ENCODE data around the gene FER1L5.
A peak's percentile ranks its signal among the peaks of the same experiment; 100 is the strongest.
"Not testable (repeated sequence)": the region's sequence is repeated elsewhere in the genome, so short reads cannot be mapped to it uniquely, and the experiment has no call there.

Gene FER1L5

DNA sequence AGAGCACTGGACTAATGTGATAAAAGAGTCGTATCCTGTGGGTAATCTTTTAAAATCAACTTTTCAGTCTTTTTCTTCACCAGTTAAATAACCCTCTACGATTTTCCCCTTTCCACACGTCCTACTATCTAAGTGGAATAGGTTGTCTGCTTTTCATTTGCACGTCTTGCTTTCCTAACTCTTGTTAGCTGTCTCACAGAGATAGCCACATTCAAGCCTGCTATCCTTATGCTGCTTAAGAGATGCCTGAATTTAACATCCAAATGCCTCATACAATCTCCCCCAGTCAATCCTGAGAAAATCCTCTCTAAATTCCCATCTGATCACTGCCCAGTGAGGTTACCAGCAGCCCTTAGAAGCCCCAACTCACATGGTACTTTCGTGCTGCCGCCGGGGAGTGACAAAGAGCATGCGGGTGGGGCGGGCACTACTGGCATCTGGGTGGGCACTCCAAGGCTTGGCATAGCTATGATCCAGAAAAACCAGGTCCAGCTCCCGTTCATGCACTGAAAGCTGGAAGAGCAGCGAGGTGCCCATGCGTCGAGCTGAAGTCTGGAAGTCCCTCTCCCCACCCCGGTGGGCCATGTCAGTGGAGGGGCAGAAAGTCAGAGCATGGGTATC is 5.9 kb upstream of the FER1L5 start:
- Histone ChIP-seq H3K4me1 (ENCODE audit: control insufficient read depth in 2 of 2, insufficient read depth in 2 of 2, low read length in 2 of 2) (peaks cover 11 to 16% of the 10 kb centered on the region in 2 donors), H3K27me3 (ENCODE audit: control insufficient read depth in 2 of 2, insufficient read depth in 2 of 2, low read length in 2 of 2) (no peaks in the 10 kb centered on the region), H3K9me3 (ENCODE audit: control insufficient read depth in 2 of 2, low read length in 2 of 2) (no peaks in the 10 kb centered on the region), H3K9ac (ENCODE audit: low read depth in 1 of 2, low read length in 2 of 2) (peak overlapping the region; percentile 87 to 90), H3K4me3 (ENCODE audit: low read length in 2 of 2) (peak overlapping the region; percentile 79 to 95), H3K27ac (ENCODE audit: low read depth in 2 of 2, low read length in 2 of 2) (peak overlapping the region in 1 of 2 donors; percentile 92), H3K36me3 (ENCODE audit: control insufficient read depth in 2 of 2, insufficient read depth in 2 of 2, low read length in 2 of 2) (peaks cover 3 to 18% of the 10 kb centered on the region in 2 donors)

DNA sequence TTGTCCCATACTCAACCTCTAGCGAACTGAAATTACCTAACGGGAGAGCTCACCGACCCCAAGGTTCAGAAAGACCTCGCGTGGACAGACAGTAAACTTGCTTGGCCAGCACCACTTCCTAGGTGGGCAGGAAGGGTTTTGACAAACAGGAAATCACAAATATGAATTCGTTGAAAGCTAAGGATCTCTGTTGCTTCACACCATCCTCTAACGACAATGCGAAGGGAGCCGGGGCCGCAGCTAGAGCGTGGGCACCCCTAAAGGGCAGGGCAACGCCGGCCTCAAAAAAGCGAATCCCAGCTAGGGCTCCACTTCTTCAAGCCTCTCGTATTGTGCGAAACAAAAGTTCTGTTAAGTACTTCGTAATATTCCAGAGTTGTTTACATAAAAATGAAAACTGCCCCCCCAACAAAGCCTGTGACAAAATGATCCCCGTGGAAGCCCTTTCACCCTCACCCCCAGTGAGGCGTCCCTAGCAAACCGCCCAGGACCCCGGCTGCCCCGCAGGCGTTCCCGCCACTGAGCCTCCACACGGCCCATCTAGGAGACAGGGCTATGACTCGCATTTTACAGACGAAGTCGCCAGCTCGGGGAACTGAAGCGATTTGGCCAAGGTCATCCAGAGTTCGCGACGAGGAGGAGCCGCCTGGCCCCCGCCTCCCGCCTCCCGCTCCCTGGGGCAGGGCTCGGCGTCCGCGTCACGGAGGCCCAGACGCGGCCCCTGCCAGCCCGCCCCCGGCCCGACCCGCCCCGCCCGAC is 5.0 kb upstream of the FER1L5 start:
- peak overlapping the region; percentile 87 to 90 for H3K9ac ChIP-seq (ENCODE audit: low read depth in 1 of 2, low read length in 2 of 2)
- H3K27me3 ChIP-seq (ENCODE audit: control insufficient read depth in 2 of 2, insufficient read depth in 2 of 2, low read length in 2 of 2), result no peaks in the 10 kb centered on the region
- H3K36me3 ChIP-seq (ENCODE audit: control insufficient read depth in 2 of 2, insufficient read depth in 2 of 2, low read length in 2 of 2), result peaks cover 3 to 15% of the 10 kb centered on the region in 2 donors
- peaks cover 11 to 16% of the 10 kb centered on the region in 2 donors for H3K4me1 ChIP-seq (ENCODE audit: control insufficient read depth in 2 of 2, insufficient read depth in 2 of 2, low read length in 2 of 2)
- peak overlapping the region; percentile 79 to 95 for H3K4me3 ChIP-seq (ENCODE audit: low read length in 2 of 2)
- peak overlapping the region; percentile 91 to 92 for H3K27ac ChIP-seq (ENCODE audit: low read depth in 2 of 2, low read length in 2 of 2)
- H3K9me3 ChIP-seq (ENCODE audit: control insufficient read depth in 2 of 2, low read length in 2 of 2), result no peaks in the 10 kb centered on the region

DNA sequence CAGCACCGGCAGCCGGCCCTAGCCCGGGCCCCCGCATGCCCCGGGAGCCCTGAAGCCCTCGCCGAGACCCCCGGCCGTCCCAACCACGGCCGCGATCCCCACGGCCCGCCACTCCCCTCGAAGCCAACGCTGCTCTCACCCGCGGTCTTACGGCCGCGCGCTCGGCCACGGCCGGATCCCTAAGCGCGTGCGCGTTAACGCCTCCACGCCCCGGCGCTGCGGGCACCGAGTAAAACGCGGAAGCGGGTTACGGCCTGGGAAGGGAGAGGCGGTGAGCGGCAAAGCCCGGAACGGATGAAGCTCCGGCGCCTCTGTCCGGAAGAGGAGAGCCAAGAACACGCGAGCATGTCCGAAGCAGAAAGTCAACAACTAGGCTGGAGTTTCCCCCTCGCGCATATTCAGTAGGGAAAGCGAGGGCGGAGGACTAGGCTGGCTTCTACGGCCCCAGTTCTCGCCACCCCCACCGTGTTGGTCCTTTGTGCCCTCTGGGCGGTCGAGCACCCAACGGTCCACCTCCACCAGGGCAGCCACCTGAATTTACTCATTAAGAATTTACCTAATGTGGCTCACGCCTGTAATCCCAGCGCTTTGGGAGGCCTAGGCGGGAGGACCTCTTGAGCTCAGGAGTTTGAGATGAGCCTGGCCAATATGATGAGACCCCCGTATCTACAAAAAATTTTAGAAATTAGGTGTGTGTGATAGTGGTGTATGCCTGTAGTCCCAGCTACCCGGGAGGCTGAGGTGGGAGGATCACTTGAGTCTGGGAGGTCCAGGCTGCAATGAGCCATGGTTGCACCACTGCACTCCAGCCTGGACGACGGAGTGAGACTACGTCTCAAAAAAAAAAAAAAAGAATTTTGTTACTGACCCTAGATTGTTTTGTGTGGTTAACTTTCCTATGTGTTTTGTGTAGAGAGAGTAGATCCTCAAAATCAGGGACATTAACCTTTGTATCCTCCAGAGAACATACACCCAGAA is 4.1 kb upstream of the FER1L5 start, which contains the start of gene KANSL3:
Gene KANSL3, minus strand, starts transcription at position 169 of the 978 bp plus-strand sequence. CDS start 1,177 bp downstream, outside the sequence.
- peaks cover 11 to 16% of the 10 kb centered on the region in 2 donors for H3K4me1 ChIP-seq (ENCODE audit: control insufficient read depth in 2 of 2, insufficient read depth in 2 of 2, low read length in 2 of 2)
- H3K27me3 ChIP-seq (ENCODE audit: control insufficient read depth in 2 of 2, insufficient read depth in 2 of 2, low read length in 2 of 2), result no peaks in the 10 kb centered on the region

DNA sequence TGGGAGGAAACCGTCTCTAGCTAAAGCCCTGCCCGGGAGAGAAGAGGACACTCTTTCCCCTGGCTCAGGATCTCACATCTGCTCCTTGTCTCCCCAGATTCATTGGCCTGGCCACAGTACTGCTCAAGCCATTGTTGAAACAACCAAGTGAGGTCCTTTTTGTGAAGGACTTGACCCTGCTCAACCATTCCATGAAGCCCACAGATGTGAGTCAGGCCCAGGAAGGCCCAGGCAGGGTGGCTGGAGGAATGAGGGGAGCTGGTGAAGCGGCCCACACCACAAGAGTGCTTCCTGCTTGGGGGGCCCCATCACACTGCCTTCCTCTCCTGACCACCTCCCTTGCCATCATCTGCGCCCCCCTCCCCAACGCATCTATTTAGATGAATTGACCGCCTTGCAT is 5.1 kb downstream of the FER1L5 start:
- H3K9me3 ChIP-seq (ENCODE audit: control insufficient read depth in 2 of 2, low read length in 2 of 2), result no peaks in the 10 kb centered on the region
- H3K9ac ChIP-seq (ENCODE audit: low read depth in 1 of 2, low read length in 2 of 2), result no peak overlapping the region
- H3K36me3 ChIP-seq (ENCODE audit: control insufficient read depth in 2 of 2, insufficient read depth in 2 of 2, low read length in 2 of 2), result no peaks in the 10 kb centered on the region
- H3K27ac ChIP-seq (ENCODE audit: low read depth in 2 of 2, low read length in 2 of 2), result no peak overlapping the region
- no peaks in the 10 kb centered on the region for H3K4me1 ChIP-seq (ENCODE audit: control insufficient read depth in 2 of 2, insufficient read depth in 2 of 2, low read length in 2 of 2)
- no peaks in the 10 kb centered on the region for H3K27me3 ChIP-seq (ENCODE audit: control insufficient read depth in 2 of 2, insufficient read depth in 2 of 2, low read length in 2 of 2)
- no peak overlapping the region for H3K4me3 ChIP-seq (ENCODE audit: low read length in 2 of 2)

More for the DNA sequence above, 4.1 kb upstream of the FER1L5 start, which contains the start of gene KANSL3:
- Histone ChIP-seq H3K36me3 (ENCODE audit: control insufficient read depth in 2 of 2, insufficient read depth in 2 of 2, low read length in 2 of 2) (peaks cover 3 to 15% of the 10 kb centered on the region in 2 donors), H3K4me3 (ENCODE audit: low read length in 2 of 2) (peak within 1 kb of the TSS; percentile 79 to 95), H3K27ac (ENCODE audit: low read depth in 2 of 2, low read length in 2 of 2) (peak within 1 kb of the TSS; percentile 91 to 92), H3K9ac (ENCODE audit: low read depth in 1 of 2, low read length in 2 of 2) (peak within 1 kb of the TSS; percentile 87 to 90), H3K9me3 (ENCODE audit: control insufficient read depth in 2 of 2, low read length in 2 of 2) (no peaks in the 10 kb centered on the region)

DNA sequence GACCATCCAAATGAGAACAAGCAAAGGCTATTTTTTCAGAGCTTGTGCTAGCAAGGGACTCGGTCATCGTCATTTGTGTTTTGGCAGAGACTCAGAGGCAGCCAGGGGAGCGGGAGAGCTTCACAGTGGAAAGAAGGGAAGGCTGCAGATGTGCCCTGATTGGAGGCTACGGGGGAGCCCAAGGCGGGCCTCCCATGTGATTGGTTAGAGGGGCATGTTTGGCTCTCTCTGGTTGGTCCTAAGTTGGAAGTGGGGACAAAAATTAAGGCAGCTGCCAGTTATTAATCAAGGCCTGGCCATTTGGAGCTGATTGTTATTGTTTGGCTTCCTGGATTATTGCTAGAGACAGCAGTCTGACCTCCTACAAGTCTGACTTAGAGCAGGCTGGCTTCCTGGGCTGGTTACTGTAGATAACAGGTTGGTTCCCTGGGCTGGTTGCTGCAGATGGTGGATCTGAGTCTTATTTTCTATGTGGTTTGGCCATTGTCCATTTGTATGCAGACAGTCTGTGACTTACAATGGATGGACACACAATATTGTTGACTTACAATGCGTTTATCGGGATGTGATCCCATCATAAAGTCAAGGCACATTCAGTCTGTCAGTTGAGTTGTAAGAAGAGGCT is 5.9 kb downstream of the FER1L5 start:
- Histone ChIP-seq H3K9ac (ENCODE audit: low read depth in 1 of 2, low read length in 2 of 2) (no peak overlapping the region), H3K36me3 (ENCODE audit: control insufficient read depth in 2 of 2, insufficient read depth in 2 of 2, low read length in 2 of 2) (no peaks in the 10 kb centered on the region), H3K4me1 (ENCODE audit: control insufficient read depth in 2 of 2, insufficient read depth in 2 of 2, low read length in 2 of 2) (no peaks in the 10 kb centered on the region), H3K27ac (ENCODE audit: low read depth in 2 of 2, low read length in 2 of 2) (no peak overlapping the region), H3K9me3 (ENCODE audit: control insufficient read depth in 2 of 2, low read length in 2 of 2) (no peaks in the 10 kb centered on the region), H3K27me3 (ENCODE audit: control insufficient read depth in 2 of 2, insufficient read depth in 2 of 2, low read length in 2 of 2) (no peaks in the 10 kb centered on the region), H3K4me3 (ENCODE audit: low read length in 2 of 2) (no peak overlapping the region)

DNA sequence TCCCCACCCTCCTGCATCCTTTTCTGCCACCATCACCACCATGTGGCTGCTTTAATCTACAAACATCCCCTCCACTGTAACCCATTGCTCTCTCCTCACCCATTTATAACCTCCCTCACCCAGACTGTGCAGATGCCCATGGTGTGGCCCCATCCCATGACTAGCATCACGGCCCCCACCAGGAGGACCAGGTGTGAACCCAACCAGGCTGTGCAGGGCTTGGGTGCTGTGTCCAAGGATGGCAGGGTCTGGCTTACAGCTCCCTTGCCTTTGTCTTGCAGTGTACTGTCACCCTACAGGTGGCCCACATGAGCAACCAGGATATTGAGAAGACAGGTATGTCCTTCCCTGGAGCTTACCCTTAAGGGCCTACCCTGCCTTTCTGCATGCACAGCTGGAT is 6.8 kb downstream of the FER1L5 start:
- Histone ChIP-seq H3K4me1 (ENCODE audit: control insufficient read depth in 2 of 2, insufficient read depth in 2 of 2, low read length in 2 of 2) (no peaks in the 10 kb centered on the region), H3K27ac (ENCODE audit: low read depth in 2 of 2, low read length in 2 of 2) (no peak overlapping the region), H3K36me3 (ENCODE audit: control insufficient read depth in 2 of 2, insufficient read depth in 2 of 2, low read length in 2 of 2) (no peaks in the 10 kb centered on the region), H3K9ac (ENCODE audit: low read depth in 1 of 2, low read length in 2 of 2) (no peak overlapping the region), H3K27me3 (ENCODE audit: control insufficient read depth in 2 of 2, insufficient read depth in 2 of 2, low read length in 2 of 2) (no peaks in the 10 kb centered on the region), H3K4me3 (ENCODE audit: low read length in 2 of 2) (no peak overlapping the region), H3K9me3 (ENCODE audit: control insufficient read depth in 2 of 2, low read length in 2 of 2) (no peaks in the 10 kb centered on the region)

DNA sequence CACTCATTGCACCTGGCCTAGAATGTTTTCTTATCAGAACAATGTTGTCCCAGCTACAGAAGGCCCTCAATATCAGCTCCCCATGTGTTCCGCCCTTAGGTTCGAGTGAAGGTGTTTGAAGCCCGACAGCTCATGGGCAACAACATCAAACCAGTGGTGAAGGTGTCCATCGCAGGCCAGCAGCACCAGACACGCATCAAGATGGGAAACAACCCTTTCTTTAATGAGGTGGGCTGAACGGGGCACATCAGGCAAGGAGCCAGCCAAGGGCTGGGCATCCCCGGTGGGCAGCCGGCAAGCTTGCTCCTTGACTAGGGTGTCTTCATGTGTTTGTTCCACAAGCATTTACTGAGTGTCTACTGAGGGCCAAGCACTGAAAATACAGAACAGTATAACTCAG is 9.2 kb downstream of the FER1L5 start:
- no peaks in the 10 kb centered on the region for H3K9me3 ChIP-seq (ENCODE audit: control insufficient read depth in 2 of 2, low read length in 2 of 2)
- H3K27me3 ChIP-seq (ENCODE audit: control insufficient read depth in 2 of 2, insufficient read depth in 2 of 2, low read length in 2 of 2), result no peaks in the 10 kb centered on the region
- no peak overlapping the region for H3K27ac ChIP-seq (ENCODE audit: low read depth in 2 of 2, low read length in 2 of 2)
- H3K4me3 ChIP-seq (ENCODE audit: low read length in 2 of 2), result no peak overlapping the region
- no peak overlapping the region for H3K9ac ChIP-seq (ENCODE audit: low read depth in 1 of 2, low read length in 2 of 2)
- H3K4me1 ChIP-seq (ENCODE audit: control insufficient read depth in 2 of 2, insufficient read depth in 2 of 2, low read length in 2 of 2), result no peaks in the 10 kb centered on the region
- H3K36me3 ChIP-seq (ENCODE audit: control insufficient read depth in 2 of 2, insufficient read depth in 2 of 2, low read length in 2 of 2), result no peaks in the 10 kb centered on the region

DNA sequence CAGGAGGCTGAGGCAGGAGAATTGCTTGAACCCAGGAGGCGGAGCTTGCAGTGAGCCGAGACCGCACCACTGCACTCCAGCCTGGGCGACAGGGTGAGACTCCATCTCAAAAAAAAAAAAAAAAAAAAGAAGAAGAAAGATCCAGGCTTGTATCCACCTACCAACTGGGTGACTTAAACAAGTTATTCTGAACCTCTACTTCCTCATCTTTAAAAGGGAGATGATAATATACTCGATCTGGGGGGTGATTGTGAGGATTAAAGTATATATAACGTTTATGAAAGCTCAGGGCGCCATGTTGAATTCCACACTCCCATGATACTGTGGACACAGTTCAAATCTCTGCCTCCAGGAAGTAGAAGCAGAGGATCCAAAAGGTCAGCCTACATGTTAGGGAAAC is 12.2 kb downstream of the FER1L5 start:
- H3K27me3 ChIP-seq (ENCODE audit: control insufficient read depth in 2 of 2, insufficient read depth in 2 of 2, low read length in 2 of 2); H3K36me3 ChIP-seq (ENCODE audit: control insufficient read depth in 2 of 2, insufficient read depth in 2 of 2, low read length in 2 of 2); H3K9ac ChIP-seq (ENCODE audit: low read depth in 1 of 2, low read length in 2 of 2); H3K4me3 ChIP-seq (ENCODE audit: low read length in 2 of 2); H3K9me3 ChIP-seq (ENCODE audit: control insufficient read depth in 2 of 2, low read length in 2 of 2); H3K4me1 ChIP-seq (ENCODE audit: control insufficient read depth in 2 of 2, insufficient read depth in 2 of 2, low read length in 2 of 2); H3K27ac ChIP-seq (ENCODE audit: low read depth in 2 of 2, low read length in 2 of 2): not testable (repeated sequence)

DNA sequence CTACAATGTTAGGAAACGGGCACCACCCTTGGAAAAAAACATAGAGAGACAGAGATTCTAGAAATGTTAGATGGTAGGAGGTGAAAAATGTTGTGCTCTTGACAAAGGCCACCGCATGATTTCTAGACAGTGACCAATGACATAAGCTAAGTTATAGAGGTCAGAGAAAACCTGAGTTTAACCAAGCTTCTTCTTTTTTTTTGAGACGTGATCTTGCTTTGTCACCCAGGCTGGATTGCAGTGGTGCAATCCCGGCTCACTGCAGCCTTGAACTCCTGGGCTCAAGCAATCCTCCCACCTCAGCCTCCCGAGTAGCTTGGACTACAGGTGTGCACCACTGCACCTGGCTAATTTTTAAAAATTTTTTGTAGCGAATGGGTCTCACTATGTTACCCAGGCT is 13.0 kb downstream of the FER1L5 start:
- Histone ChIP-seq H3K36me3 (ENCODE audit: control insufficient read depth in 2 of 2, insufficient read depth in 2 of 2, low read length in 2 of 2) (no peaks in the 10 kb centered on the region), H3K9me3 (ENCODE audit: control insufficient read depth in 2 of 2, low read length in 2 of 2) (no peaks in the 10 kb centered on the region), H3K27ac (ENCODE audit: low read depth in 2 of 2, low read length in 2 of 2) (no peak overlapping the region), H3K4me3 (ENCODE audit: low read length in 2 of 2) (no peak overlapping the region), H3K9ac (ENCODE audit: low read depth in 1 of 2, low read length in 2 of 2) (no peak overlapping the region), H3K4me1 (ENCODE audit: control insufficient read depth in 2 of 2, insufficient read depth in 2 of 2, low read length in 2 of 2) (no peaks in the 10 kb centered on the region), H3K27me3 (ENCODE audit: control insufficient read depth in 2 of 2, insufficient read depth in 2 of 2, low read length in 2 of 2) (no peaks in the 10 kb centered on the region)
